ENCODE measurements around the gene TNS4.

GRCh38 chr17:40510328-40510648, 8.9 kb upstream of the TNS4 start:
- TF ChIP-seq CTCF (conservative IDR thresholded peaks at IDR 0.05 in 1 of 2, IDR thresholded peaks at IDR 0.05 in 1 of 2; ENCODE audit: low read depth in 1 of 2, low read length in 2 of 2) (no peak), EZH2 (IDR thresholded peaks at IDR 0.05; ENCODE audit: low read length, missing control alignments) (no peak)

Data from fibroblast of lung (primary cell).